ENCODE results near the gene MYOM3.

MYOM3 gene

GRCh38 chr1:24095140-24095859, 16.6 kb downstream of the MYOM3 start:
- no peaks in the 10 kb centered on the region for H4K20me1 ChIP-seq (ENCODE audit: insufficient read depth, low read length)
- H3K36me3 ChIP-seq (ENCODE audit: insufficient read depth, low read length) = no peaks in the 10 kb centered on the region
- no peaks in the 10 kb centered on the region for H3K9me3 ChIP-seq (ENCODE audit: low read length)
- H3K9me2 ChIP-seq (ENCODE audit: low read depth, low read length) = no peaks in the 10 kb centered on the region
- no peak overlapping the region for H3K9ac ChIP-seq (ENCODE audit: low read length)
- TF ChIP-seq CTCF (IDR thresholded peaks at IDR 0.05; ENCODE audit: low read length) (no peak), EZH2 (IDR thresholded peaks at IDR 0.05; ENCODE audit: borderline replicate concordance, low read length) (no peak)
- H3K4me1 ChIP-seq (ENCODE audit: insufficient read depth, low read length, severe bottlenecking) = no peaks in the 10 kb centered on the region
- no peaks in the 10 kb centered on the region for H3F3A ChIP-seq (ENCODE audit: insufficient read depth, low read length)
- peaks cover 22% of the 10 kb centered on the region for H3K27me3 ChIP-seq (ENCODE audit: insufficient read depth, low read length)
- H3K4me2 ChIP-seq (ENCODE audit: low read length) = no peak overlapping the region
- H3K4me3 ChIP-seq (ENCODE audit: low read depth, low read length, poor library complexity, severe bottlenecking) = no peak overlapping the region
- no peaks in the 10 kb centered on the region for H3K79me2 ChIP-seq (ENCODE audit: insufficient read depth, low read length)
- H2AFZ ChIP-seq (ENCODE audit: low read length) = no peak overlapping the region
- no peak overlapping the region for H3K27ac ChIP-seq (ENCODE audit: low read depth, low read length, poor library complexity, severe bottlenecking)

GRCh38 chr1:24094554-24094953, 17.4 kb downstream of the MYOM3 start:
- no peaks in the 10 kb centered on the region for H3K4me1 ChIP-seq (ENCODE audit: insufficient read depth, low read length, severe bottlenecking)
- H3K79me2 ChIP-seq (ENCODE audit: insufficient read depth, low read length) = no peaks in the 10 kb centered on the region
- H3K9me3 ChIP-seq (ENCODE audit: low read length) = no peaks in the 10 kb centered on the region
- TF ChIP-seq CTCF (IDR thresholded peaks at IDR 0.05; ENCODE audit: low read length) = peak; percentile 22; the same call in 1 of the 2 replicates
- no peak for TF ChIP-seq EZH2 (IDR thresholded peaks at IDR 0.05; ENCODE audit: borderline replicate concordance, low read length)
- no peaks in the 10 kb centered on the region for H4K20me1 ChIP-seq (ENCODE audit: insufficient read depth, low read length)
- no peak overlapping the region for H3K4me3 ChIP-seq (ENCODE audit: low read depth, low read length, poor library complexity, severe bottlenecking)
- no peak overlapping the region for H3K27ac ChIP-seq (ENCODE audit: low read depth, low read length, poor library complexity, severe bottlenecking)
- no peaks in the 10 kb centered on the region for H3K36me3 ChIP-seq (ENCODE audit: insufficient read depth, low read length)
- H3K9me2 ChIP-seq (ENCODE audit: low read depth, low read length) = no peaks in the 10 kb centered on the region
- H3K4me2 ChIP-seq (ENCODE audit: low read length) = no peak overlapping the region
- H3F3A ChIP-seq (ENCODE audit: insufficient read depth, low read length) = no peaks in the 10 kb centered on the region
- H3K27me3 ChIP-seq (ENCODE audit: insufficient read depth, low read length) = peaks cover 22% of the 10 kb centered on the region
- H2AFZ ChIP-seq (ENCODE audit: low read length) = no peak overlapping the region
- H3K9ac ChIP-seq (ENCODE audit: low read length) = no peak overlapping the region

GRCh38 chr1:24093732-24094131, 18.2 kb downstream of the MYOM3 start:
- TF ChIP-seq EZH2 (IDR thresholded peaks at IDR 0.05; ENCODE audit: borderline replicate concordance, low read length) (no peak), CTCF (IDR thresholded peaks at IDR 0.05; ENCODE audit: low read length) (no peak)
- no peak overlapping the region for H3K4me3 ChIP-seq (ENCODE audit: low read depth, low read length, poor library complexity, severe bottlenecking)
- H3F3A ChIP-seq (ENCODE audit: insufficient read depth, low read length) = no peaks in the 10 kb centered on the region
- H3K9ac ChIP-seq (ENCODE audit: low read length) = no peak overlapping the region
- H3K4me2 ChIP-seq (ENCODE audit: low read length) = no peak overlapping the region
- H3K79me2 ChIP-seq (ENCODE audit: insufficient read depth, low read length) = no peaks in the 10 kb centered on the region
- H3K27ac ChIP-seq (ENCODE audit: low read depth, low read length, poor library complexity, severe bottlenecking) = no peak overlapping the region
- H3K9me3 ChIP-seq (ENCODE audit: low read length) = no peaks in the 10 kb centered on the region
- H4K20me1 ChIP-seq (ENCODE audit: insufficient read depth, low read length) = no peaks in the 10 kb centered on the region
- H3K9me2 ChIP-seq (ENCODE audit: low read depth, low read length) = no peaks in the 10 kb centered on the region
- H3K4me1 ChIP-seq (ENCODE audit: insufficient read depth, low read length, severe bottlenecking) = no peaks in the 10 kb centered on the region
- no peak overlapping the region for H2AFZ ChIP-seq (ENCODE audit: low read length)
- peaks cover 22% of the 10 kb centered on the region for H3K27me3 ChIP-seq (ENCODE audit: insufficient read depth, low read length)
- no peaks in the 10 kb centered on the region for H3K36me3 ChIP-seq (ENCODE audit: insufficient read depth, low read length)

All from OCI-LY1 (cell line).